Loucy (cell line): Measurements from ENCODE around the gene OR52L1.

Source experiments
- H2AFZ ChIP-seq: fragments of 200-600 bp; sonication (generic); 2 replicates; pipeline ENCODE4 v1.6.0; 2016; ENCODE audit warnings: antibody characterized with exemption, mild to moderate bottlenecking, low read length, moderate library complexity
- H3F3A ChIP-seq: fragments of 200-600 bp; 2 replicates; pipeline ENCODE4 v1.6.0; 2016; ENCODE audit warnings: antibody characterized with exemption, low read depth, mild to moderate bottlenecking
- H3K27me3 ChIP-seq: fragments of 200-600 bp; sonication (generic); 2 replicates; pipeline ENCODE4 v1.6.1; 2014; ENCODE audit warnings: low read length, mild to moderate bottlenecking; ENCODE audit not compliant: insufficient read depth, poor library complexity, severe bottlenecking
- H3K36me3 ChIP-seq: fragments of 200-600 bp; sonication (generic); 2 replicates; pipeline ENCODE4 v1.6.1; 2016; ENCODE audit warnings: low read length; ENCODE audit not compliant: insufficient read depth
- H3K4me1 ChIP-seq: fragments of 200-600 bp; sonication (generic); 2 replicates; pipeline ENCODE4 v1.5.1; 2014; ENCODE audit warnings: low read length, mild to moderate bottlenecking; ENCODE audit not compliant: insufficient read depth, poor library complexity, severe bottlenecking
- H3K4me2 ChIP-seq: fragments of 200-600 bp; sonication (generic); 2 replicates; pipeline ENCODE4 v1.6.0; 2014; ENCODE audit warnings: antibody characterized with exemption, low read length, low read depth, mild to moderate bottlenecking; ENCODE audit not compliant: poor library complexity, severe bottlenecking
- H3K4me3 ChIP-seq: fragments of 200-600 bp; sonication (generic); 2 replicates; pipeline ENCODE4 v1.5.1; 2014; ENCODE audit warnings: low read length, mild to moderate bottlenecking, mixed read lengths; ENCODE audit not compliant: poor library complexity, severe bottlenecking
- H3K79me2 ChIP-seq: fragments of 200-600 bp; sonication (generic); 2 replicates; pipeline ENCODE4 v1.6.1; 2014; ENCODE audit warnings: low read length; ENCODE audit not compliant: insufficient read depth
- H3K9ac ChIP-seq: fragments of 200-600 bp; sonication (generic); 2 replicates; pipeline ENCODE4 v1.6.0; 2014; ENCODE audit warnings: mild to moderate bottlenecking, low read depth, low read length, moderate library complexity; ENCODE audit not compliant: poor library complexity, severe bottlenecking
- H3K9me2 ChIP-seq: fragments of 200-600 bp; sonication (generic); replicated peaks from 2 replicates; pipeline ENCODE4 v1.6.1; 2016; ENCODE audit warnings: low read depth, low read length, mixed read lengths
- H3K9me3 ChIP-seq: fragments of 200-600 bp; sonication (generic); 2 replicates; pipeline ENCODE4 v1.6.1; 2014; ENCODE audit warnings: mild to moderate bottlenecking, antibody characterized with exemption, low read length, low read depth; ENCODE audit not compliant: insufficient read depth
- H4K20me1 ChIP-seq: fragments of 200-600 bp; sonication (generic); 2 replicates; pipeline ENCODE4 v1.6.0; 2014; ENCODE audit warnings: antibody characterized with exemption, low read length, mild to moderate bottlenecking; ENCODE audit not compliant: insufficient read depth, poor library complexity, severe bottlenecking
- CTCF ChIP-seq: fragments of 200-600 bp; sonication (generic); conservative IDR thresholded peaks from 2 replicates; pipeline ENCODE4 v1.5.1; 2014; ENCODE audit warnings: mild to moderate bottlenecking, antibody characterized with exemption, low read length
- EZH2phosphoT487 ChIP-seq: fragments of 200-600 bp; IDR thresholded peaks from 2 replicates; pipeline ENCODE4 v1.6.1; 2018; ENCODE audit warnings: antibody characterized with exemption, mild to moderate bottlenecking, moderate library complexity, borderline replicate concordance

OR52L1 gene

GRCh38 chr11:6006846-6007245 is 20.1 kb upstream of the OR52L1 start, which contains the start of gene OR56A4:
Gene OR56A4, minus strand, starts transcription at chr11:6006946. Its CDS starts 3,954 bp downstream, at chr11:6002992.
- TF ChIP-seq EZH2phosphoT487 (no peak), CTCF (no peak)
- Histone ChIP-seq H3F3A (no peaks in the 10 kb centered on the region), H3K36me3 (no peaks in the 10 kb centered on the region), H3K27me3 (no peaks in the 10 kb centered on the region), H3K9me2 (no peaks in the 10 kb centered on the region), H3K9ac (no peak within 1 kb of the TSS), H4K20me1 (no peaks in the 10 kb centered on the region), H3K4me3 (no peak within 1 kb of the TSS), H3K4me2 (no peak within 1 kb of the TSS), H2AFZ (no peak within 1 kb of the TSS), H3K79me2 (no peaks in the 10 kb centered on the region), H3K4me1 (no peaks in the 10 kb centered on the region), H3K9me3 (no peaks in the 10 kb centered on the region)

- Histone ChIP-seq H2AFZ (no peak overlapping the region), H3K79me2 (no peaks in the 10 kb centered on the region), H3K27me3 (no peaks in the 10 kb centered on the region), H4K20me1 (no peaks in the 10 kb centered on the region), H3K9me2 (no peaks in the 10 kb centered on the region), H3K9me3 (no peaks in the 10 kb centered on the region), H3K36me3 (no peaks in the 10 kb centered on the region), H3K9ac (no peak overlapping the region), H3K4me2 (no peak overlapping the region), H3K4me1 (no peaks in the 10 kb centered on the region), H3F3A (no peaks in the 10 kb centered on the region), H3K4me3 (no peak overlapping the region)
- TF ChIP-seq CTCF (no peak), EZH2phosphoT487 (no peak)
Observed at GRCh38 chr11:6006395-6006794, 19.6 kb upstream of the OR52L1 start.

GRCh38 chr11:6002202-6002699 is 15.5 kb upstream of the OR52L1 start:
- TF ChIP-seq CTCF (no peak), EZH2phosphoT487 (no peak)
- Histone ChIP-seq H3K9ac (no peak overlapping the region), H4K20me1 (no peaks in the 10 kb centered on the region), H3K9me3 (no peaks in the 10 kb centered on the region), H2AFZ (no peak overlapping the region), H3K9me2 (no peaks in the 10 kb centered on the region), H3K4me2 (no peak overlapping the region), H3K79me2 (no peaks in the 10 kb centered on the region), H3K27me3 (no peaks in the 10 kb centered on the region), H3K4me1 (no peaks in the 10 kb centered on the region), H3K36me3 (no peaks in the 10 kb centered on the region), H3F3A (no peaks in the 10 kb centered on the region), H3K4me3 (no peak overlapping the region)
